Upper lobe of left lung (tissue), 4 donors: Measurements from ENCODE around the gene KCNK3.

ENCODE experiments used
- EP300 ChIP-seq, 4 donors: sonication (generic); formaldehyde crosslinking; IDR thresholded peaks; one replicate each; pipeline ENCODE4 v1.5.1; 2017; ENCODE audit warnings: antibody characterized with exemption in 4 of 4, control low read depth in 2 of 4
- POLR2A ChIP-seq, 4 donors: fragments of 450-650 bp; IDR thresholded peaks; one replicate each; pipeline ENCODE4 v1.5.1; 2016 to 2017; ENCODE audit warnings: antibody characterized with exemption in 4 of 4, mild to moderate bottlenecking in 2 of 4
- POLR2AphosphoS5 ChIP-seq, 2 donors: sonication (generic); formaldehyde crosslinking; IDR thresholded peaks; one replicate each; pipeline ENCODE4 v1.5.1; 2017; ENCODE audit warnings: antibody characterized with exemption in 2 of 2
- TF ChIP-seq, protein P1 (sequence below), 6 experiments: fragments of 450-650 bp in 4 of 6; fragments of 200-600 bp in 2 of 6; sonication (generic) in 2 of 6; IDR thresholded peaks; one replicate each; pipeline ENCODE4 v1.5.1; 2016 to 2019; ENCODE audit warnings: antibody characterized with exemption in 6 of 6

- TF ChIP-seq POLR2A (IDR thresholded peaks at IDR 0.05) (no peak), POLR2AphosphoS5 (IDR thresholded peaks at IDR 0.05) (no peak), EP300 (IDR thresholded peaks at IDR 0.05) (no peak)
- TF ChIP-seq, protein P1, sequence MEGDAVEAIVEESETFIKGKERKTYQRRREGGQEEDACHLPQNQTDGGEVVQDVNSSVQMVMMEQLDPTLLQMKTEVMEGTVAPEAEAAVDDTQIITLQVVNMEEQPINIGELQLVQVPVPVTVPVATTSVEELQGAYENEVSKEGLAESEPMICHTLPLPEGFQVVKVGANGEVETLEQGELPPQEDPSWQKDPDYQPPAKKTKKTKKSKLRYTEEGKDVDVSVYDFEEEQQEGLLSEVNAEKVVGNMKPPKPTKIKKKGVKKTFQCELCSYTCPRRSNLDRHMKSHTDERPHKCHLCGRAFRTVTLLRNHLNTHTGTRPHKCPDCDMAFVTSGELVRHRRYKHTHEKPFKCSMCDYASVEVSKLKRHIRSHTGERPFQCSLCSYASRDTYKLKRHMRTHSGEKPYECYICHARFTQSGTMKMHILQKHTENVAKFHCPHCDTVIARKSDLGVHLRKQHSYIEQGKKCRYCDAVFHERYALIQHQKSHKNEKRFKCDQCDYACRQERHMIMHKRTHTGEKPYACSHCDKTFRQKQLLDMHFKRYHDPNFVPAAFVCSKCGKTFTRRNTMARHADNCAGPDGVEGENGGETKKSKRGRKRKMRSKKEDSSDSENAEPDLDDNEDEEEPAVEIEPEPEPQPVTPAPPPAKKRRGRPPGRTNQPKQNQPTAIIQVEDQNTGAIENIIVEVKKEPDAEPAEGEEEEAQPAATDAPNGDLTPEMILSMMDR (IDR thresholded peaks at IDR 0.05), result no peak
Observed at GRCh38 chr2:26722911-26723310, 30.4 kb downstream of the KCNK3 start.
